A549 (cell line): Measurements from ENCODE around the gene PDE4D. TPM values are rescaled to one million over a fixed set of nuclear protein-coding genes. Genes with fewer than 3 reads are reported as not detected.

ENCODE experiments used
- ATAC-seq, 2 experiments: fragments of 200-7000 bp in 1 of 2; fragments of >200 bp in 1 of 2; cut with Nextera tagmentation in 1 of 2; cut with Tn5 transposase in 1 of 2; 3 replicates each; pipeline versions ENCODE4 v1.8.0 to v1.9.1; 2018 to 2020; ENCODE audit warnings: mild to moderate bottlenecking in 1 of 2, moderate library complexity in 1 of 2
- CTCF ChIA-PET: fragments of 300-600 bp; sonication (Branson Sonifier 250); formaldehyde crosslinking; extraction: SDS; loops from one replicate; lab custom pipeline; 2021; ENCODE audit warnings: antibody characterized with exemption, inconsistent platforms; lab: Yijun Ruan, JAX
- POLR2A ChIA-PET: fragments of 350-600 bp; formaldehyde crosslinking; extraction: SDS; loops from one replicate; lab custom pipeline; 2021; ENCODE audit warnings: antibody characterized with exemption, inconsistent platforms; lab: Yijun Ruan, JAX
- DNase-seq, 2 experiments: peaks; one replicate each; pipeline versions ENCODE4 v3.0.0 to v3.0.0-alpha.2; 2011 to 2016; ENCODE audit warnings: low read depth in 1 of 2, low spot score in 1 of 2
- FAIRE-seq: peaks from 2 replicates; lab custom pipeline; 2011; peaks lifted over from hg19 to GRCh38; lab: Jason Lieb, UNC
- H3K27ac ChIP-seq, 2 experiments: fragments of >200 bp; sonication (Bioruptor Twin); formaldehyde crosslinking; 3 replicates each; pipeline ENCODE4 v1.5.1; 2016 to 2017
- H3K4me1 ChIP-seq: fragments of >200 bp; sonication (Bioruptor Twin); formaldehyde crosslinking; 3 replicates; pipeline ENCODE4 v1.6.1; 2016
- H3K4me2 ChIP-seq: fragments of >200 bp; sonication (Bioruptor Twin); formaldehyde crosslinking; 3 replicates; pipeline ENCODE4 v1.6.1; 2016
- H3K4me3 ChIP-seq: fragments of >200 bp; sonication (Bioruptor Twin); formaldehyde crosslinking; 3 replicates; pipeline ENCODE4 v1.5.1; 2016
- H3K9me3 ChIP-seq: fragments of >200 bp; sonication (Bioruptor Twin); formaldehyde crosslinking; 3 replicates; pipeline ENCODE4 v1.6.1; 2016
- BCL3 ChIP-seq: fragments of >200 bp; sonication (Bioruptor Twin); formaldehyde crosslinking; IDR thresholded peaks from 3 replicates; pipeline ENCODE4 v1.6.1; 2016
- BHLHE40 ChIP-seq: IDR thresholded peaks from 2 replicates; pipeline ENCODE4 v1.6.1; 2012; ENCODE audit warnings: low read depth, low read length, inconsistent platforms
- CBX2 ChIP-seq: fragments of 200-600 bp; sonication (generic); IDR thresholded peaks from 2 replicates; pipeline ENCODE4 v1.6.1; 2016; ENCODE audit warnings: low read depth, mild to moderate bottlenecking, borderline replicate concordance
- CEBPB ChIP-seq, 2 experiments: fragments of >200 bp in 1 of 2; sonication (Bioruptor Twin) in 1 of 2; formaldehyde crosslinking in 1 of 2; IDR thresholded peaks; 2 replicates each; pipeline ENCODE4 v1.6.1; 2012 to 2016
- CHD2 ChIP-seq: fragments of 150-350 bp; IDR thresholded peaks from 2 replicates; pipeline ENCODE4 v1.6.1; 2014; ENCODE audit warnings: low read length; ENCODE audit not compliant: partially characterized antibody
- EP300 ChIP-seq, 2 experiments: fragments of >200 bp; sonication (Bioruptor Twin); formaldehyde crosslinking; IDR thresholded peaks; 2 replicates in 1 of 2; 3 replicates in 1 of 2; pipeline ENCODE4 v1.6.1; 2016 to 2017
- ESRRA ChIP-seq: fragments of 150-350 bp; IDR thresholded peaks from 2 replicates; pipeline ENCODE4 v1.6.1; 2014; ENCODE audit warnings: mild to moderate bottlenecking, low read length, borderline replicate concordance
- FOSB ChIP-seq: fragments of 250-450 bp; sonication (Bioruptor Pico); IDR thresholded peaks from 2 replicates; pipeline ENCODE4 v1.5.0; 2020; ENCODE audit warnings: mild to moderate bottlenecking, moderate library complexity
- FOSL2 ChIP-seq, 2 experiments: fragments of 450-650 bp in 1 of 2; fragments of >200 bp in 1 of 2; sonication (Bioruptor Twin) in 1 of 2; formaldehyde crosslinking; IDR thresholded peaks; 2 replicates each; pipeline versions ENCODE4 v1.5.0 to v1.6.1; 2016 to 2020; ENCODE audit warnings: mild to moderate bottlenecking in 1 of 2, moderate library complexity in 1 of 2
- GATA3 ChIP-seq: IDR thresholded peaks from 2 replicates; pipeline ENCODE4 v1.6.1; 2012; ENCODE audit warnings: borderline replicate concordance
- HDAC2 ChIP-seq: fragments of 200-600 bp; sonication (generic); IDR thresholded peaks from 2 replicates; pipeline ENCODE4 v1.6.1; 2016
- JUN ChIP-seq, 2 experiments: fragments of >200 bp; sonication (Bioruptor Twin); formaldehyde crosslinking; IDR thresholded peaks; 2 replicates in 1 of 2; 3 replicates in 1 of 2; pipeline ENCODE4 v1.6.1; 2016 to 2017
- JUNB ChIP-seq: fragments of >200 bp; sonication (Bioruptor Twin); formaldehyde crosslinking; IDR thresholded peaks from 2 replicates; pipeline ENCODE4 v1.6.1; 2016
- KDM1A ChIP-seq: fragments of 200-600 bp; sonication (generic); IDR thresholded peaks from 2 replicates; pipeline ENCODE4 v1.6.1; 2016; ENCODE audit warnings: low read depth, mild to moderate bottlenecking
- KDM5A ChIP-seq: fragments of 200-600 bp; sonication (generic); IDR thresholded peaks from 2 replicates; pipeline ENCODE4 v1.6.1; 2016; ENCODE audit warnings: antibody characterized with exemption, mild to moderate bottlenecking
- MAZ ChIP-seq: fragments of 150-350 bp; IDR thresholded peaks from 2 replicates; pipeline ENCODE4 v1.6.1; 2014; ENCODE audit warnings: antibody characterized with exemption, low read depth, low read length, borderline replicate concordance
- NFE2L2 ChIP-seq: fragments of 150-350 bp; conservative IDR thresholded peaks from 2 replicates; pipeline ENCODE4 v1.6.1; 2014; ENCODE audit warnings: low read length
- NPAS2 ChIP-seq: fragments of 250-450 bp; sonication (Bioruptor Pico); IDR thresholded peaks from 2 replicates; pipeline ENCODE4 v1.8.0; 2022; ENCODE audit warnings: mild to moderate bottlenecking, moderate library complexity, borderline replicate concordance
- RAD21 ChIP-seq, 2 experiments: fragments of >200 bp in 1 of 2; sonication (Bioruptor Twin) in 1 of 2; formaldehyde crosslinking in 1 of 2; IDR thresholded peaks in 1 of 2; conservative IDR thresholded peaks in 1 of 2; 2 replicates in 1 of 2; 3 replicates in 1 of 2; pipeline ENCODE4 v1.6.1; 2012 to 2018; ENCODE audit warnings: inconsistent platforms in 1 of 2
- RNF2 ChIP-seq: fragments of 200-600 bp; sonication (generic); IDR thresholded peaks from 2 replicates; pipeline ENCODE4 v1.6.1; 2016; ENCODE audit warnings: low read depth, mild to moderate bottlenecking, antibody characterized with exemption, moderate library complexity, borderline replicate concordance
- USF2 ChIP-seq: fragments of 450-650 bp; IDR thresholded peaks from 2 replicates; pipeline ENCODE4 v1.6.1; 2014; ENCODE audit warnings: antibody characterized with exemption
- ZFP36 ChIP-seq: fragments of 450-650 bp; IDR thresholded peaks from 2 replicates; pipeline ENCODE4 v1.6.1; 2014; ENCODE audit warnings: borderline replicate concordance; ENCODE audit not compliant: partially characterized antibody
- WGBS: methylation state at CpG from one replicate; pipeline ENCODE4 v1.1.6; 2017; ENCODE audit errors: missing lambda C conversion rate; 5-methylcytosine and 5-hydroxymethylcytosine counted together
- polyA plus RNA-seq, 4 experiments: library from polyadenylated mRNA; depleted of rRNA in 3 of 4; stranded (reverse); fragments of >200 nt; fragmentation: RNase III in 1 of 4; extraction: RNeasy Plus Mini Kit Qiagen cat#74134 plus additional on column Dnase treatment in 1 of 4; gene quantifications; 2 replicates in 3 of 4; 3 replicates in 1 of 4; pipeline ENCODE4 v1.2.3, GENCODE V29; 2011 to 2017
- TF ChIP-seq, protein P1 (sequence below): fragments of >200 bp; sonication (Bioruptor Twin); formaldehyde crosslinking; IDR thresholded peaks from 3 replicates; pipeline ENCODE4 v1.5.1; 2016

The PDE4D gene
- polyA plus RNA-seq, 2 of the 4 experiments (the other 2 are of a cell fraction), result 74.0 to 213 TPM

DNA sequence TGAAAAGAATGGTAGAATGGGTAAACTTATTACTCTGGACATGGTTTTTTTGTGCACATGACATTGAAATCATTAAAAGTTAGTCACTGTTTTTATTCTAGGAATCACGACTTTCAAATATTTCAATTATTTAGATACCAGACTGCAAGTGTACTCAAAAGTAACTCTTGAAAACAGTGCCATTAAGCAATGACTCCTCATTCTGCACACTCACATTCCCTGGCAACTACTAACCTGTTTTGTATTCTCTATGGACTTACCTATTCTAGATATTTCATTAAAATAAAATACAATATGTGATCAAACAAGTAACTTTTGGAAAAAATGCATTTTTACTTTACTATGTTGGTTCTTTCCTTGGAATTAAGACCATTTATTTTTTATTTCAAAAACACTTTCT, 607.0 kb downstream of the PDE4D start (continued):
- no peak for TF ChIP-seq BCL3
- TF ChIP-seq KDM5A, result no peak
- no peak for TF ChIP-seq ESRRA

- no peak overlapping the region for H3K4me3 ChIP-seq
- WGBS, result 93% methylated on average over 4 of the region's 4 CpGs
- DNase-seq, result no peak
- H3K4me1 ChIP-seq, result peaks cover 76% of the 10 kb centered on the region
- FAIRE-seq, result no peak
- POLR2A ChIA-PET, result no interaction called here
- CTCF ChIA-PET, result no interaction called here
- H3K9me3 ChIP-seq, result no peaks in the 10 kb centered on the region
- TF ChIP-seq RAD21 (conservative IDR thresholded peaks at IDR 0.05 in 1 of 2, IDR thresholded peaks at IDR 0.05 in 1 of 2), result no peak
- TF ChIP-seq NPAS2 (CRISPR knock-in tag), result no peak
- TF ChIP-seq CHD2, result no peak
- H3K27ac ChIP-seq, result peak overlapping the region; percentile 25 to 80; a peak in 4 of 6 replicates
- ATAC-seq, result no peak
- H3K4me2 ChIP-seq, result peak overlapping the region; percentile 67; the same call in 2 of the 3 replicates
Measured at GRCh38 chr5:59285300-59286016, 608.1 kb downstream of the PDE4D start.

DNA sequence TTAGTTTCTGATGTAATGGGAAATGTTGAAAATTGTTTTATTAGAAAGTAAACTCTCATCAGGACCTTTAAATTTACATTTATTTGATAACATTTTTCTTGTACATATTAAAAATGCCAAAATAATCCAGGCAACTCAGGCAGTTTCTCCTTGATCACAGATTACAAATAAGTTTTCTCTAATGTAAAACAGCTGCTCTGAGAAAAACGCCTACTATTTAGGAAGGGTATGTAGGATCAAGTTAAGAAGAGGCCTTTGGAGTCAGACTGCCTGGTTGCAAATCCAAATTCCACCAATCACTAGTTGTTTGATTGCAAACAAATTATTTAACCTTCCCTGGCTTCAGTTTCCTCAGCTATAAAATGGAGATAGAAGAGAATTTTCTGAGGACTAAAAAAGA, 610.8 kb downstream of the PDE4D start:
- Histone ChIP-seq H3K4me2 (no peak overlapping the region), H3K27ac (0 out of 6 replicates have a peak overlapping the region, but pooled peaks of 1 of the 2 experiments have one; percentile 37), H3K4me3 (no peak overlapping the region), H3K9me3 (no peaks in the 10 kb centered on the region), H3K4me1 (peaks cover 79% of the 10 kb centered on the region)
- WGBS, result 84% methylated on average over 1 of the region's 1 CpG
- CTCF ChIA-PET, result interaction anchor here (1.6 kb wide), 1 partner anchor 85 kb away, joined by 4 read pairs; no protein-coding TSS in a partner anchor
- FAIRE-seq, result no peak
- no peak for ATAC-seq
- POLR2A ChIA-PET, result no interaction called here
- TF ChIP-seq CHD2 (no peak), EP300 (IDR thresholded peaks at IDR 0.05) (no peak), MAZ (no peak), HDAC2 (no peak), CEBPB (IDR thresholded peaks at IDR 0.05) (no peak), KDM1A (no peak), BHLHE40 (no peak), ESRRA (no peak)
- TF ChIP-seq, protein P1, sequence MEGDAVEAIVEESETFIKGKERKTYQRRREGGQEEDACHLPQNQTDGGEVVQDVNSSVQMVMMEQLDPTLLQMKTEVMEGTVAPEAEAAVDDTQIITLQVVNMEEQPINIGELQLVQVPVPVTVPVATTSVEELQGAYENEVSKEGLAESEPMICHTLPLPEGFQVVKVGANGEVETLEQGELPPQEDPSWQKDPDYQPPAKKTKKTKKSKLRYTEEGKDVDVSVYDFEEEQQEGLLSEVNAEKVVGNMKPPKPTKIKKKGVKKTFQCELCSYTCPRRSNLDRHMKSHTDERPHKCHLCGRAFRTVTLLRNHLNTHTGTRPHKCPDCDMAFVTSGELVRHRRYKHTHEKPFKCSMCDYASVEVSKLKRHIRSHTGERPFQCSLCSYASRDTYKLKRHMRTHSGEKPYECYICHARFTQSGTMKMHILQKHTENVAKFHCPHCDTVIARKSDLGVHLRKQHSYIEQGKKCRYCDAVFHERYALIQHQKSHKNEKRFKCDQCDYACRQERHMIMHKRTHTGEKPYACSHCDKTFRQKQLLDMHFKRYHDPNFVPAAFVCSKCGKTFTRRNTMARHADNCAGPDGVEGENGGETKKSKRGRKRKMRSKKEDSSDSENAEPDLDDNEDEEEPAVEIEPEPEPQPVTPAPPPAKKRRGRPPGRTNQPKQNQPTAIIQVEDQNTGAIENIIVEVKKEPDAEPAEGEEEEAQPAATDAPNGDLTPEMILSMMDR, result no peak
- no peak for DNase-seq

DNA sequence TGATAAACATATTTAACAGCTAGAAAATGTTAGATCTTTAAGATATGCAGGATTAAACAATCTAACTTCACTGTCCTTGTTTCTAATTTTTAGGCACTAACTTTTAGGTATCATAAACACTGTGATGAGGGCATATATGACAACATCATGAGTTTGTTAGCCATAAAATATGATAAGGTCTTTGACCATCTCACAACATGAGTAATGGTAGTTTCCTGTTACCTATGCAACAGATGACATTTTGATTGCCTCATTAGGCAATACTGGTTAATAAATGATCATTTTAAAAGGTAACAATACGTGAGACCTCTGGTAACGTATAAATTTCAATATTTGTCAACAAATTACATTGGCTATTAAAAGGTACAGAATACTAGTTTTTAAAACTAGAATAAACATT, 613.5 kb downstream of the PDE4D start:
- peak overlapping the region; percentile 26 for H3K4me2 ChIP-seq
- WGBS, result 23% methylated on average over 2 of the region's 2 CpGs
- no peak overlapping the region for H3K4me3 ChIP-seq
- ChIA-PET CTCF (no interaction called here), POLR2A (interaction anchor here (1.1 kb wide), 1 partner anchor 14 kb away, joined by 3 read pairs; no protein-coding TSS in a partner anchor)
- ATAC-seq (no peak), DNase-seq (no peak), FAIRE-seq (peak; percentile 96)
- peak overlapping the region in 1 of 2 experiments; percentile 14; a peak in 2 of 6 replicates for H3K27ac ChIP-seq
- no peaks in the 10 kb centered on the region for H3K9me3 ChIP-seq
- TF ChIP-seq USF2 (no peak), ZFP36 (no peak), JUN (IDR thresholded peaks at IDR 0.05) (no peak), BHLHE40 (no peak), FOSL2 (IDR thresholded peaks at IDR 0.05) (no peak), FOSL2 (CRISPR knock-in tag; IDR thresholded peaks at IDR 0.05) (peak; percentile 71), RNF2 (no peak), NFE2L2 (no peak), GATA3 (peak; percentile 49; the same call in 1 of the 2 replicates), JUNB (0 out of 2 replicates have a peak, but pooled peaks have one; percentile 21), CBX2 (no peak), FOSB (CRISPR knock-in tag) (no peak), CEBPB (IDR thresholded peaks at IDR 0.05) (peak in 1 of 2 experiments; percentile 68; a peak in 3 of 4 replicates), EP300 (IDR thresholded peaks at IDR 0.05) (peak in 1 of 2 experiments; percentile 29; a peak in 1 of 5 replicates)
- TF ChIP-seq, protein P1, result no peak
- H3K4me1 ChIP-seq, result peaks cover 69% of the 10 kb centered on the region
